HG03064 (cell line): ENCODE measurements around the gene CTBP2.

Experiments
- ATAC-seq: cut with Tn5 transposase; IDR thresholded peaks from one replicate; pipeline ENCODE4 v1.9.1; 2021; ENCODE audit warnings: low read depth; ENCODE audit not compliant: unreplicated experiment

The CTBP2 gene

GRCh38 chr10:125003146-125003900 is 157.0 kb downstream of the CTBP2 start:
- no peak for ATAC-seq

GRCh38 chr10:125002423-125003145 is 157.8 kb downstream of the CTBP2 start:
- no peak for ATAC-seq

GRCh38 chr10:125002047-125002422 is 158.3 kb downstream of the CTBP2 start:
- ATAC-seq = no peak

- no peak for ATAC-seq
Measured at GRCh38 chr10:125001313-125002046, 158.9 kb downstream of the CTBP2 start.

GRCh38 chr10:125000366-125001312 is 159.7 kb downstream of the CTBP2 start:
- no peak for ATAC-seq

GRCh38 chr10:124999433-125000365 is 160.7 kb downstream of the CTBP2 start:
- no peak for ATAC-seq

- ATAC-seq = no peak
Measured at GRCh38 chr10:124998624-124999291, 161.6 kb downstream of the CTBP2 start.

GRCh38 chr10:124997771-124998623 is 162.4 kb downstream of the CTBP2 start:
- ATAC-seq = no peak

- no peak for ATAC-seq
Measured at GRCh38 chr10:124997306-124997705, 163.1 kb downstream of the CTBP2 start.

GRCh38 chr10:124996854-124997215 is 163.5 kb downstream of the CTBP2 start:
- ATAC-seq = no peak

- ATAC-seq = no peak
Measured at GRCh38 chr10:124996127-124996853, 164.1 kb downstream of the CTBP2 start.

- ATAC-seq = no peak
Measured at GRCh38 chr10:124995605-124996004, 164.8 kb downstream of the CTBP2 start.

- no peak for ATAC-seq
Measured at GRCh38 chr10:124994573-124995473, 165.5 kb downstream of the CTBP2 start.

GRCh38 chr10:124993736-124994451 is 166.5 kb downstream of the CTBP2 start:
- ATAC-seq = no peak

- no peak for ATAC-seq
Measured at GRCh38 chr10:124993345-124993708, 167.0 kb downstream of the CTBP2 start.
